Adrenal gland (tissue), 12 donors: ENCODE data around the gene MAPK4. TPM values are rescaled to one million over a fixed set of nuclear protein-coding genes. Genes with fewer than 3 reads are reported as not detected.

Experiments used
- DNase-seq, 7 donors: peaks; one replicate each; pipeline ENCODE4 v3.0.0-alpha.2; 2019 to 2020
- H3K27ac ChIP-seq, 5 donors: fragments of 200-600 bp; sonication (generic) in 4 of 5; 1 replicate in 3 of 5; 2 replicates in 2 of 5; pipeline versions ENCODE4 v1.5.1 to v1.8.0; 2016 to 2020; ENCODE audit warnings: mild to moderate bottlenecking in 1 of 5
- H3K27me3 ChIP-seq: fragments of 200-600 bp; 2 replicates; pipeline ENCODE4 v1.8.0; 2021
- H3K36me3 ChIP-seq, 2 donors: fragments of 200-600 bp; replicated peaks in 1 of 2; 1 replicate in 1 of 2; 2 replicates in 1 of 2; pipeline versions ENCODE4 v1.5.1 to v1.8.0; 2018 to 2022
- H3K4me1 ChIP-seq, 2 donors: fragments of 200-600 bp; replicated peaks in 1 of 2; 1 replicate in 1 of 2; 2 replicates in 1 of 2; pipeline versions ENCODE4 v1.5.1 to v1.8.0; 2018 to 2021
- H3K4me3 ChIP-seq, 4 donors: fragments of 200-600 bp; sonication (generic) in 3 of 4; one replicate each; pipeline ENCODE4 v1.5.1; 2016 to 2018
- H3K9me3 ChIP-seq, 3 donors: fragments of 200-600 bp; sonication (generic) in 1 of 3; replicated peaks in 1 of 3; 1 replicate in 2 of 3; 2 replicates in 1 of 3; pipeline versions ENCODE4 v1.5.1 to v1.8.0; 2016 to 2021
- POLR2A ChIP-seq, 2 donors: fragments of 450-650 bp; IDR thresholded peaks; one replicate each; pipeline ENCODE4 v1.6.1; 2017; ENCODE audit warnings: antibody characterized with exemption in 2 of 2, mild to moderate bottlenecking in 2 of 2, moderate library complexity in 1 of 2
- WGBS, 4 donors: extraction: QIAGEN DNeasy Blood & Tissue Kit in 2 of 4; methylation state at CpG; one replicate each; pipeline versions ENCODE4 v1.1.5 to v1.1.7; 2013 to 2017; 5-methylcytosine and 5-hydroxymethylcytosine counted together
- intact Hi-C, 2 donors: fragments of 100-400 bp; cut with DNase I; formaldehyde crosslinking; loops; one replicate each; pipeline versions ENCODE4 v1.14.1 to v1.15.0; 2022 to 2023
- polyA plus RNA-seq, 3 donors: library from polyadenylated mRNA; stranded (reverse); fragments of 200-250 nt in 2 of 3; fragments of 350-450 nt in 1 of 3; fragmentation: Illumina TruSeq in 1 of 3; extraction: RNeasy Lipid Tissue Mini Kit (QIAGEN cat#74804) in 1 of 3; gene quantifications; one replicate each; pipeline ENCODE4 v1.2.3, GENCODE V29; 2013 to 2014
- total RNA-seq, 9 donors: library from RNA; depleted of rRNA in 4 of 9; stranded (reverse); fragments of >200 nt in 4 of 9; fragments of 120-200 nt in 1 of 9; fragmentation: NEBNext Ultra II Directional in 1 of 9; extraction: Animal tissue kit (Norgen Biotek cat#: 25700) in 1 of 9; gene quantifications; one replicate each; pipeline versions ENCODE4 v1.1.0 to v1.2.4, GENCODE V29; 2013 to 2023
- TF ChIP-seq, protein P1 (sequence below), 6 experiments: fragments of 450-650 bp in 4 of 6; fragments of 200-600 bp in 2 of 6; sonication (generic) in 1 of 6; IDR thresholded peaks; 1 replicate in 5 of 6; 2 replicates in 1 of 6; pipeline versions ENCODE4 v1.5.1 to v1.8.0; 2016 to 2021; ENCODE audit warnings: antibody characterized with exemption in 6 of 6, mild to moderate bottlenecking in 2 of 6, moderate library complexity in 1 of 6
- donor health status: healthy with polysubstance abuse.
- donor health status: Bipolar disorder and iron deficiency.
- donor health status: DM: yes; HTN: yes; CAD: no.
- donor health status: DM: no; HTN: no; CAD: no.
- donor health status: DM: no; HTN: no; CAD: no.
- donor health status: DM: yes; HTN: yes; CAD: no.

The MAPK4 gene
- total and polyA plus RNA-seq, 12 donors = 16.3 to 231 (median 33.9) TPM

DNA sequence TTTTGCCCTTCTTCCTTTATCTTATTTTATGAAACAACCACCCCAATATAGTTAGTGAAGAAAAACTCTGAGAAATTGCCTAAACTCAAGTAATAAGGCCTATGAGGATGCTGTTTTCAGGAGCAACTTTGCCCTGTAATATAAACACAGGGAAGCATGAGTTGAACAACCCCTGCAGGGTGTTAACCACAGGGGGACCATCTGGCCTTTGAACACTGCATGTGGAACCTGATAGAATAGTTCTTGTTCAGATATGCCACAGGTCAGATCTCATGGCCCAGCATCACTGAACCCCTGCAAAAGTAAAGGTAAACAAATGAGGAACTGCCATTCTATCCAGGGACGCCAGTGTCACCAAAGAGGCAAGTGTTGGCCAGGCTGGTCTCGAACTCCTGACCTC is 82.6 kb downstream of the MAPK4 start:
- no peaks in the 10 kb centered on the region for H3K27me3 ChIP-seq
- no peaks in the 10 kb centered on the region for H3K36me3 ChIP-seq
- 93 to 100% (median 94%) methylated on average over 2 of the region's 2 CpGs for WGBS, 4 donors
- no peak overlapping the region for H3K4me3 ChIP-seq
- no peaks in the 10 kb centered on the region for H3K9me3 ChIP-seq
- peaks cover 14 to 28% of the 10 kb centered on the region in 2 donors for H3K4me1 ChIP-seq
- TF ChIP-seq, protein P1, sequence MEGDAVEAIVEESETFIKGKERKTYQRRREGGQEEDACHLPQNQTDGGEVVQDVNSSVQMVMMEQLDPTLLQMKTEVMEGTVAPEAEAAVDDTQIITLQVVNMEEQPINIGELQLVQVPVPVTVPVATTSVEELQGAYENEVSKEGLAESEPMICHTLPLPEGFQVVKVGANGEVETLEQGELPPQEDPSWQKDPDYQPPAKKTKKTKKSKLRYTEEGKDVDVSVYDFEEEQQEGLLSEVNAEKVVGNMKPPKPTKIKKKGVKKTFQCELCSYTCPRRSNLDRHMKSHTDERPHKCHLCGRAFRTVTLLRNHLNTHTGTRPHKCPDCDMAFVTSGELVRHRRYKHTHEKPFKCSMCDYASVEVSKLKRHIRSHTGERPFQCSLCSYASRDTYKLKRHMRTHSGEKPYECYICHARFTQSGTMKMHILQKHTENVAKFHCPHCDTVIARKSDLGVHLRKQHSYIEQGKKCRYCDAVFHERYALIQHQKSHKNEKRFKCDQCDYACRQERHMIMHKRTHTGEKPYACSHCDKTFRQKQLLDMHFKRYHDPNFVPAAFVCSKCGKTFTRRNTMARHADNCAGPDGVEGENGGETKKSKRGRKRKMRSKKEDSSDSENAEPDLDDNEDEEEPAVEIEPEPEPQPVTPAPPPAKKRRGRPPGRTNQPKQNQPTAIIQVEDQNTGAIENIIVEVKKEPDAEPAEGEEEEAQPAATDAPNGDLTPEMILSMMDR (IDR thresholded peaks at IDR 0.05) = no peak
- no peak for TF ChIP-seq POLR2A (IDR thresholded peaks at IDR 0.05)
- no peak overlapping the region for H3K27ac ChIP-seq
- intact Hi-C loops = no loop called here
- DNase-seq = no peak

DNA sequence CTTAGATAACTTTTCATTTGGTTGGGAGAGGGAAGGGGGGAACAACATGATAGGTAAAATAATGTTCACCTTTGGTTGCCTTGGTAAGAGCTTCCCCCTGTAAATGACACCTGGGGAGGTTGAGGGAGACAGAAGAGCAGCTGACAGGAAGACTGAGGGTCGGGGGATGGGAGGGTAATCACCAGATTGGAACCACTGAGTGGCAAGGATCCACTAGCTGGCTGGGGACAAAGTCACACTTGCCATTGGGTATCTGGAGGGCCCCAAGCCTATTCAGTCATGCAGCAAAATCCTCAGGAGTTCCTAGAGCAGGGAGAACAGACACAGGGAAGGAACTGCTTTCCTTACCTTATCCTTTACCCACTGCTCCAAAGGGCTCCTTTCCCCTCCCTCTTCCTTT is 84.3 kb downstream of the MAPK4 start:
- WGBS, 4 donors = 94 to 100% (median 99%) methylated on average over 1 of the region's 1 CpG
- no peak overlapping the region for H3K4me3 ChIP-seq
- H3K9me3 ChIP-seq = no peaks in the 10 kb centered on the region
- intact Hi-C loops = no loop called here
- DNase-seq = no peak
- no peak for TF ChIP-seq POLR2A (IDR thresholded peaks at IDR 0.05)
- TF ChIP-seq, protein P1 (IDR thresholded peaks at IDR 0.05) = no peak
- no peaks in the 10 kb centered on the region for H3K36me3 ChIP-seq
- H3K4me1 ChIP-seq = peaks cover 0 to 11% of the 10 kb centered on the region in 2 donors
- no peak overlapping the region for H3K27ac ChIP-seq
- no peaks in the 10 kb centered on the region for H3K27me3 ChIP-seq

DNA sequence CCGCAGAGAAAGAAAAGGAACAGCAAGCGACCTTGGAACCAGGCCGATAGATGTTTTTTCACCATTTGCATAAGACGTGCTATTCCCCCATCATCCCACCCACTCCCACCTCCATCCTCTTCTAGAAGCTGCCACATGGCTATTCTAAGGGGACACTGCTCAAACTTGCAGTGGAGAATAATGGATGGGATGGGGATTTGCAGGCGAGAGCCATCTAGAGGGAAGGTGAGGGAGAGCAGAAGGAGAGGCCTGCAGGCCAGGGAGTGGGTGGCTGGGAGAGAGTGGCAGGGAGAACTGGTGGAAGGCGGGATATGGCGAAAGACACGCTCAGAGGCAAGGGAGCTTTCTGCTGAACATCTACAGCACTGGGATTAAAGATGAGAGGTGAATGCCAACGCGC is 84.9 kb downstream of the MAPK4 start:
- Histone ChIP-seq H3K36me3 (no peaks in the 10 kb centered on the region), H3K27me3 (no peaks in the 10 kb centered on the region), H3K27ac (no peak overlapping the region), H3K4me1 (peaks cover 4 to 12% of the 10 kb centered on the region in 2 donors), H3K9me3 (no peaks in the 10 kb centered on the region), H3K4me3 (no peak overlapping the region)
- WGBS, 4 donors = 79 to 84% (median 82%) methylated on average over 10 of the region's 10 CpGs
- intact Hi-C loops = no loop called here
- no peak for DNase-seq
- no peak for TF ChIP-seq POLR2A (IDR thresholded peaks at IDR 0.05)
- TF ChIP-seq, protein P1 (IDR thresholded peaks at IDR 0.05) = peak in 2 of 6 experiments; percentile 11 to 25

DNA sequence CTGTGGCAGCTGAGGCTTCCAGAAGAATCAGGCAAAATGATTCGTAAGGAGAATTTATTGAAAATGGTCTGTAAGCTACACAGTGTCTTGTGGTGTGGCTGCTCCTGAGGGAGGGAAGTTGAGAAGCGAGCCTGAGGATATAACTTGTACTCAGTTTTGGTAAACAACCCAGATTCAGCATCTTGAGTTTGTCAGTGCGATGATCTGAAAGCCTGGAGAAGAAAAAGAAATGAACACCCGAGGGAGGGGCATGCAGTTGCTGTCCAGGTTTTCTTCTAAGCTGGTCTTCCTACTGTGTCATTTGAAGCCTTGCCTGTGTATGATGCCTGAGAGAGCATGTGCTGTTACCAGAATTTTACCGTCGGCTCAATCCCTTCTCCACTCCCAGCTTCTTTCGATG is 87.3 kb downstream of the MAPK4 start:
- Histone ChIP-seq H3K36me3 (no peaks in the 10 kb centered on the region), H3K27me3 (no peaks in the 10 kb centered on the region), H3K9me3 (no peaks in the 10 kb centered on the region), H3K4me1 (peaks cover 11 to 15% of the 10 kb centered on the region in 2 donors), H3K27ac (no peak overlapping the region), H3K4me3 (no peak overlapping the region)
- intact Hi-C loops = no loop called here
- WGBS, 4 donors = 88 to 92% (median 90%) methylated on average over 7 of the region's 7 CpGs
- TF ChIP-seq, protein P1 (IDR thresholded peaks at IDR 0.05) = no peak
- no peak for TF ChIP-seq POLR2A (IDR thresholded peaks at IDR 0.05)
- no peak for DNase-seq
